DOHH2 (cell line): Measurements from ENCODE around the gene MKLN1.
"Not testable (repeated sequence)": the region's sequence is repeated elsewhere in the genome, so short reads cannot be mapped to it uniquely, and the experiment has no call there.

Source experiments
- EZH2phosphoT487 ChIP-seq: fragments of 200-600 bp; sonication (generic); IDR thresholded peaks from 2 replicates; pipeline ENCODE4 v1.6.1; 2017; ENCODE audit warnings: borderline replicate concordance, mild to moderate bottlenecking, antibody characterized with exemption, low read length, moderate library complexity, mixed read lengths
- TF ChIP-seq, protein P1 (sequence below): fragments of 200-600 bp; sonication (generic); IDR thresholded peaks from one replicate; pipeline ENCODE4 v1.5.1; 2014; ENCODE audit warnings: antibody characterized with exemption, mild to moderate bottlenecking, low read depth, low read length; ENCODE audit not compliant: poor library complexity, severe bottlenecking

DNA sequence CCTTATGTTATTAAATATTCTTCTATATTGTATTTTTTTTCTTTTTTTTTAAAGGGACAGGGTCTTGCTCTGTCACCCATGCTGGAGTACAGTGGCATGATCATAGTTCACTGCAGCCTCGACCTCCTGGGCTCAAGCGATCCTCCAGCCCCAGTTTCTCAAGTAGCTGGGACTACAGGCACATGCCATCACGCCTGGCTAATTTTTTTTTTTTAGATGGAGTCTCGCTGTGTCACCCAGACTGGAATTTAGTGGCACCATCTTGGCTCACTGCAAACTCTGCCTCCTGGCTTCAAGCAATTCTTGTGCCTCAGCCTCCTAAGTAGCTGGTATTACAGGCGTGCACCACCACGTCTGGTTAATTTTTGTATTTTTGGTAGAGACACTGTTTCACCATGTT is 5.1 kb downstream of the MKLN1 start:
- not testable (repeated sequence) for TF ChIP-seq EZH2phosphoT487
- TF ChIP-seq, protein P1, sequence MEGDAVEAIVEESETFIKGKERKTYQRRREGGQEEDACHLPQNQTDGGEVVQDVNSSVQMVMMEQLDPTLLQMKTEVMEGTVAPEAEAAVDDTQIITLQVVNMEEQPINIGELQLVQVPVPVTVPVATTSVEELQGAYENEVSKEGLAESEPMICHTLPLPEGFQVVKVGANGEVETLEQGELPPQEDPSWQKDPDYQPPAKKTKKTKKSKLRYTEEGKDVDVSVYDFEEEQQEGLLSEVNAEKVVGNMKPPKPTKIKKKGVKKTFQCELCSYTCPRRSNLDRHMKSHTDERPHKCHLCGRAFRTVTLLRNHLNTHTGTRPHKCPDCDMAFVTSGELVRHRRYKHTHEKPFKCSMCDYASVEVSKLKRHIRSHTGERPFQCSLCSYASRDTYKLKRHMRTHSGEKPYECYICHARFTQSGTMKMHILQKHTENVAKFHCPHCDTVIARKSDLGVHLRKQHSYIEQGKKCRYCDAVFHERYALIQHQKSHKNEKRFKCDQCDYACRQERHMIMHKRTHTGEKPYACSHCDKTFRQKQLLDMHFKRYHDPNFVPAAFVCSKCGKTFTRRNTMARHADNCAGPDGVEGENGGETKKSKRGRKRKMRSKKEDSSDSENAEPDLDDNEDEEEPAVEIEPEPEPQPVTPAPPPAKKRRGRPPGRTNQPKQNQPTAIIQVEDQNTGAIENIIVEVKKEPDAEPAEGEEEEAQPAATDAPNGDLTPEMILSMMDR, result not testable (repeated sequence)
